Measurements from ENCODE around the gene STARD3. TPM values are rescaled to one million over a fixed set of nuclear protein-coding genes. Genes with fewer than 3 reads are reported as not detected.

Gene STARD3
- total and polyA plus RNA-seq, 4 donors: 27.4 to 79.7 (median 64.8) TPM

DNA sequence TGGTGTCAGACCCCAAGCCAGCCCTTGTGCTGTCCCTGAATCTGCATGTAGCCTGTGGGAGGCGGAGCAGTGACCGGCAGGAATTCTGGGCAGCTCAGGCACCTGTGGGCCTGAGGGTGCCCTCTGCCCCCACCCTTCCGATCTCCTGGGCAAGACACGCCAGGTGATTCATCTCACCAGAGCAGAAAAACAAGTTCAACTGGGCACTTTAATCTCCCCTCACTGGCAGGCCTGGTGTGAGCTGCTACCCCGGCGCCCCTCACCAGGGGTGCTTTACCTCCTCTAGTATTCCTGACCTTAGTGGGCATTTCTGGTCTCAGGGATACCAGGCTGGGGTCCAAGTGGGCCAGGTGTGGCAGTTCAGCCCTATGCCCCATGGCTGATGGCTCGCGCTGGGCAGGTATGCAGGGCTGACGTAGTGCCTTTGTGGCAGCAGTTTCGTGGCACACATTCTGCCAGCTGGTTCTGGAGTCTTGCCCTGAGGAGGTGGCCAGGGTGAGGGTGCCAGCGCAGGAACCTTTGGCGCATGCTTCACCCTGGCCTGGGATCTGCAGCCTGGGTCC lies 68.9 kb downstream of the STARD3 start:
- H3K27ac ChIP-seq (ENCODE audit: low read depth in 1 of 2, low read length in 1 of 2): peak overlapping the region; percentile 52 to 85
- DNase-seq: peak; percentile 55 to 82 (median 67)
- no peaks in the 10 kb centered on the region for H3K27me3 ChIP-seq (ENCODE audit: control insufficient read depth in 3 of 3, insufficient read depth in 3 of 3, low read length in 2 of 3)
- peaks cover 0 to 27% (median 16%) of the 10 kb centered on the region in 4 donors for H3K36me3 ChIP-seq (ENCODE audit: control insufficient read depth in 4 of 4, insufficient read depth in 4 of 4, low read length in 4 of 4)
- no peaks in the 10 kb centered on the region for H3K9me3 ChIP-seq (ENCODE audit: control insufficient read depth in 4 of 4, insufficient read depth in 3 of 4, low read length in 3 of 4)
- 65 to 86% methylated on average over 12 of the region's 12 CpGs for WGBS, 2 donors
- H3K4me1 ChIP-seq (ENCODE audit: control insufficient read depth in 5 of 5, insufficient read depth in 5 of 5, low read length in 5 of 5): peaks cover 3 to 47% (median 21%) of the 10 kb centered on the region in 5 donors
- H3K4me3 ChIP-seq: no peak overlapping the region
- peak; percentile 70 for ATAC-seq (ENCODE audit: insufficient read depth, low FRiP score)
- TF ChIP-seq, protein P1, sequence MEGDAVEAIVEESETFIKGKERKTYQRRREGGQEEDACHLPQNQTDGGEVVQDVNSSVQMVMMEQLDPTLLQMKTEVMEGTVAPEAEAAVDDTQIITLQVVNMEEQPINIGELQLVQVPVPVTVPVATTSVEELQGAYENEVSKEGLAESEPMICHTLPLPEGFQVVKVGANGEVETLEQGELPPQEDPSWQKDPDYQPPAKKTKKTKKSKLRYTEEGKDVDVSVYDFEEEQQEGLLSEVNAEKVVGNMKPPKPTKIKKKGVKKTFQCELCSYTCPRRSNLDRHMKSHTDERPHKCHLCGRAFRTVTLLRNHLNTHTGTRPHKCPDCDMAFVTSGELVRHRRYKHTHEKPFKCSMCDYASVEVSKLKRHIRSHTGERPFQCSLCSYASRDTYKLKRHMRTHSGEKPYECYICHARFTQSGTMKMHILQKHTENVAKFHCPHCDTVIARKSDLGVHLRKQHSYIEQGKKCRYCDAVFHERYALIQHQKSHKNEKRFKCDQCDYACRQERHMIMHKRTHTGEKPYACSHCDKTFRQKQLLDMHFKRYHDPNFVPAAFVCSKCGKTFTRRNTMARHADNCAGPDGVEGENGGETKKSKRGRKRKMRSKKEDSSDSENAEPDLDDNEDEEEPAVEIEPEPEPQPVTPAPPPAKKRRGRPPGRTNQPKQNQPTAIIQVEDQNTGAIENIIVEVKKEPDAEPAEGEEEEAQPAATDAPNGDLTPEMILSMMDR (IDR thresholded peaks at IDR 0.05; ENCODE audit: control extremely low read depth, extremely low read depth): no peak
- H3K9ac ChIP-seq (ENCODE audit: insufficient read depth in 1 of 2, low read length in 2 of 2): peak overlapping the region in 1 of 2 donors; percentile 3

DNA sequence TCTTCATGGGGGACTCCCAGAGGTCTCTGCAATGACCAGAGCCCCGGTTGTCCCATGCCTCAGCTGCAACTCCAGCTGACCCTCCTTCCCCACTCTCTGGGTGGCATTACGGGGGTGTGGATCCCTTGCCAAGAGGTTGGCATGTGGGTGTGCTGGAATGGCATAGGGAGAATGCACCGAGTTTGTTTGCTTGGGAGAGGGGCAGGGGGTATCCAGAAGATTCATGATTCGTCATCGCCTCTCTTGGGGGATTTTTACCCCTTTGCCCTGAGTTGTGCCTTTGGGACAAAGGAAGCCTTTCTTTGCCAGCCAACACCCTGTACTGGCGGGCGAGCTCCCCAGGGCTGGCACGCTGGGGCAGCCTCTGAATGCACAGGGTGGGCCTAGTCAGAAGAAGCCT lies 69.4 kb downstream of the STARD3 start:
- TF ChIP-seq, protein P1 (IDR thresholded peaks at IDR 0.05; ENCODE audit: control extremely low read depth, extremely low read depth): no peak
- WGBS, 2 donors: 74 to 82% methylated on average over 8 of the region's 8 CpGs
- Histone ChIP-seq H3K27me3 (ENCODE audit: control insufficient read depth in 3 of 3, insufficient read depth in 3 of 3, low read length in 2 of 3) (no peaks in the 10 kb centered on the region), H3K4me1 (ENCODE audit: control insufficient read depth in 5 of 5, insufficient read depth in 5 of 5, low read length in 5 of 5) (peaks cover 3 to 47% (median 20%) of the 10 kb centered on the region in 5 donors), H3K4me3 (no peak overlapping the region), H3K36me3 (ENCODE audit: control insufficient read depth in 4 of 4, insufficient read depth in 4 of 4, low read length in 4 of 4) (peaks cover 0 to 30% (median 18%) of the 10 kb centered on the region in 4 donors), H3K9ac (ENCODE audit: insufficient read depth in 1 of 2, low read length in 2 of 2) (no peak overlapping the region), H3K9me3 (ENCODE audit: control insufficient read depth in 4 of 4, insufficient read depth in 3 of 4, low read length in 3 of 4) (no peaks in the 10 kb centered on the region), H3K27ac (ENCODE audit: low read depth in 1 of 2, low read length in 1 of 2) (peak overlapping the region in 1 of 2 donors; percentile 85)
- ATAC-seq (ENCODE audit: insufficient read depth, low FRiP score) (no peak), DNase-seq (no peak)

DNA sequence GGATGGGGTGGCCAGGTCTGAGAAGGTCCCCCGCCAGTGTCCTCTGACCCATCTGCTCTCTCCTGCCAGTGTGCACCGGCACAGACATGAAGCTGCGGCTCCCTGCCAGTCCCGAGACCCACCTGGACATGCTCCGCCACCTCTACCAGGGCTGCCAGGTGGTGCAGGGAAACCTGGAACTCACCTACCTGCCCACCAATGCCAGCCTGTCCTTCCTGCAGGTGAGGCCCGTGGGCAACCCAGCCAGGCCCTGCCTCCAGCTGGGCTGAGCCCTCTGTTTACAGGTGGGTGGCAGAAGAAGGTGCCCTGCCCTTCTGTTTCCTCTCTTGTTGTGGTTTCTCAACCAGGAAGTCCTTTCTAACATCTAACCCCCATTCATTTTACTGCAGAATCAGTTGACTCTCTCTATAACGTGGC lies 70.0 kb downstream of the STARD3 start:
- Histone ChIP-seq H3K27me3 (ENCODE audit: control insufficient read depth in 3 of 3, insufficient read depth in 3 of 3, low read length in 2 of 3) (no peaks in the 10 kb centered on the region), H3K9ac (ENCODE audit: insufficient read depth in 1 of 2, low read length in 2 of 2) (no peak overlapping the region), H3K4me1 (ENCODE audit: control insufficient read depth in 5 of 5, insufficient read depth in 5 of 5, low read length in 5 of 5) (peaks cover 3 to 41% (median 16%) of the 10 kb centered on the region in 5 donors), H3K27ac (ENCODE audit: low read depth in 1 of 2, low read length in 1 of 2) (peak overlapping the region in 1 of 2 donors; percentile 85), H3K36me3 (ENCODE audit: control insufficient read depth in 4 of 4, insufficient read depth in 4 of 4, low read length in 4 of 4) (peaks cover 0 to 35% (median 23%) of the 10 kb centered on the region in 4 donors), H3K9me3 (ENCODE audit: control insufficient read depth in 4 of 4, insufficient read depth in 3 of 4, low read length in 3 of 4) (no peaks in the 10 kb centered on the region), H3K4me3 (no peak overlapping the region)
- TF ChIP-seq, protein P1 (IDR thresholded peaks at IDR 0.05; ENCODE audit: control extremely low read depth, extremely low read depth): no peak
- DNase-seq: no peak
- no peak for ATAC-seq (ENCODE audit: insufficient read depth, low FRiP score)
- WGBS, 2 donors: 76 to 79% methylated on average over 7 of the region's 7 CpGs

All from lung (tissue), 12 donors.